Measurements from ENCODE around the gene GEN1. TPM values are rescaled to one million over a fixed set of nuclear protein-coding genes. Genes with fewer than 3 reads are reported as not detected.

Gene GEN1, protein sequence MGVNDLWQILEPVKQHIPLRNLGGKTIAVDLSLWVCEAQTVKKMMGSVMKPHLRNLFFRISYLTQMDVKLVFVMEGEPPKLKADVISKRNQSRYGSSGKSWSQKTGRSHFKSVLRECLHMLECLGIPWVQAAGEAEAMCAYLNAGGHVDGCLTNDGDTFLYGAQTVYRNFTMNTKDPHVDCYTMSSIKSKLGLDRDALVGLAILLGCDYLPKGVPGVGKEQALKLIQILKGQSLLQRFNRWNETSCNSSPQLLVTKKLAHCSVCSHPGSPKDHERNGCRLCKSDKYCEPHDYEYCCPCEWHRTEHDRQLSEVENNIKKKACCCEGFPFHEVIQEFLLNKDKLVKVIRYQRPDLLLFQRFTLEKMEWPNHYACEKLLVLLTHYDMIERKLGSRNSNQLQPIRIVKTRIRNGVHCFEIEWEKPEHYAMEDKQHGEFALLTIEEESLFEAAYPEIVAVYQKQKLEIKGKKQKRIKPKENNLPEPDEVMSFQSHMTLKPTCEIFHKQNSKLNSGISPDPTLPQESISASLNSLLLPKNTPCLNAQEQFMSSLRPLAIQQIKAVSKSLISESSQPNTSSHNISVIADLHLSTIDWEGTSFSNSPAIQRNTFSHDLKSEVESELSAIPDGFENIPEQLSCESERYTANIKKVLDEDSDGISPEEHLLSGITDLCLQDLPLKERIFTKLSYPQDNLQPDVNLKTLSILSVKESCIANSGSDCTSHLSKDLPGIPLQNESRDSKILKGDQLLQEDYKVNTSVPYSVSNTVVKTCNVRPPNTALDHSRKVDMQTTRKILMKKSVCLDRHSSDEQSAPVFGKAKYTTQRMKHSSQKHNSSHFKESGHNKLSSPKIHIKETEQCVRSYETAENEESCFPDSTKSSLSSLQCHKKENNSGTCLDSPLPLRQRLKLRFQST
- total RNA-seq: 12.7 and 17.6 TPM in 2 replicates

DNA sequence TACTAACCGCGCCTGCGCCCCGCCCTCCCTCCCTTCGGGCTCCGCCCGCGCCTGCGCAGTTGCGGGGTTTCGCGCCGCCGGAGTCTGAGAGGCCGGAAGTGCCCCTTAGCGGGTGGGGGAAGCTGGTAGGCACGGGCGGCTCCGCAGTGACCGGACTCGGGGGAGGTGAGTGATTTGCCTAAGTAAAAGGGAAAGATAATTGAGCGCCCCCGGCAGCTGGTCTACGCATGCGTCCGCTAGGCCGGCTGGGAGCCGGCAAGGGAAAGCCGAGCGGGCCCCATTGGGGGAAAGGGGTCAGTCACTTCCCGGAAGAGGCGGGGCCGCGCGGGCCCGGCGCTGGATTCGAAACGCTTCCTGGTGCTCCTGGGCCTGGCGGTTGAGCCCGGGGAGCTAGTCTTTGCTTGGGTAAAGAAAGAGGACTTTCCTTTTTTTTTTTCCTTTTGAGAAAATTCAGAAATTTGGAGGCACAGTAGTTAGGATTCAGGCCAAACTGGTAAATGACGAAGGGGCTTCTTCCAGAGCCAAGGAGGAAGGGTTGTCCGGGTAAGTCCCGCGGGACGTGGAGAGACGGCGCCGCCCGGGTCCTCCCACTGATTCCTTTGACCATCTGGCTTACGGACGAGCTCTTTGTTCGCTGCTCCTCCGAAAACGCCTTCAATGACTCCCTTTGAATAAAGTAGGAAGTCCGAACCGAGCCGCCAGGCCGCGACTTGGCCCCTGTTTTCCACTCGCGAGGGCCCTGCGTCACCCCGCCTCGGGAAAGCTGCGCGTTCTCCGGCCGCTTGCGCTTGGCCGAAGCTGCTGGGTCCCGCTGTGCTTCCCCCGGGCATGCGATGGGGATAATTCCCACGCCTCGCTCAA, at the start of gene GEN1, which contains the start of gene SMC6:
Gene GEN1 (plus strand): TSS at position 336 of the 861 bp plus-strand sequence. CDS start 5,806 bp downstream, outside the sequence.
Gene SMC6 (minus strand): TSS at position 8 of the 861 bp plus-strand sequence. CDS start 7,864 bp downstream, outside the sequence.

DNA sequence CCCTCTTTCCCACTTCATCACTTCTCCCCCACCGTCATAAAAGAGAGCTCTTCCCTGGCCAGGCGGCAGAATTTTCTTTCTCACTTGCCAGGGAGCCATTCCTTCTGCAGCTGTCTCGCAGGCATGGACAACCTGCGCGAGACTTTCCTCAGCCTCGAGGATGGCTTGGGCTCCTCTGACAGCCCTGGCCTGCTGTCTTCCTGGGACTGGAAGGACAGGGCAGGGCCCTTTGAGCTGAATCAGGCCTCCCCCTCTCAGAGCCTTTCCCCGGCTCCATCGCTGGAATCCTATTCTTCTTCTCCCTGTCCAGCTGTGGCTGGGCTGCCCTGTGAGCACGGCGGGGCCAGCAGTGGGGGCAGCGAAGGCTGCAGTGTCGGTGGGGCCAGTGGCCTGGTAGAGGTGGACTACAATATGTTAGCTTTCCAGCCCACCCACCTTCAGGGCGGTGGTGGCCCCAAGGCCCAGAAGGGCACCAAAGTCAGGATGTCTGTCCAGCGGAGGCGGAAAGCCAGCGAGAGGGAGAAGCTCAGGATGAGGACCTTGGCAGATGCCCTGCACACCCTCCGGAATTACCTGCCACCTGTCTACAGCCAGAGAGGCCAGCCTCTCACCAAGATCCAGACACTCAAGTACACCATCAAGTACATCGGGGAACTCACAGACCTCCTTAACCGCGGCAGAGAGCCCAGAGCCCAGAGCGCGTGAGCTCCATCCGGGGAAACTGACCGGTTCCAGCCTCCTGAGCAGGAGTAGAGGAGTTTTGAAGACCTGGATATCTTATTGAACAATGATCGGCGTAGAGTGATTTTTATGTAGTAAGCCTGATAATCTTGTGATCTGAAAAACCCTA, 62.7 kb downstream of the GEN1 start, which contains the start of gene MSGN1:
Gene MSGN1 (plus strand): TSS at position 65 of the 850 bp plus-strand sequence. CDS start 59 bp downstream, at position 124.

Other genes starting within 250 kb of the GEN1 start
- gene RAD51AP2, start 235.7 kb upstream of the GEN1 start, total RNA-seq: not detected in 2 replicates
- not detected in 2 replicates for gene VSNL1, start 213.4 kb upstream of the GEN1 start, total RNA-seq
- 21.7 and 25.3 TPM in 2 replicates for gene SMC6, start 328 bp upstream of the GEN1 start, total RNA-seq
- not detected in 2 replicates for gene MSGN1, start 62.3 kb downstream of the GEN1 start, total RNA-seq
- gene KCNS3, start 124.5 kb downstream of the GEN1 start, total RNA-seq: 1.1 and 4.8 TPM in 2 replicates